Uterus (tissue), 4 donors: Measurements from ENCODE around the gene ADIPOR2. TPM values are rescaled to one million over a fixed set of nuclear protein-coding genes. Genes with fewer than 3 reads are reported as not detected.

Experiments used
- DNase-seq, 2 donors: peaks; one replicate each; pipeline ENCODE4 v3.0.0-alpha.2; 2019 to 2020
- H3K27ac ChIP-seq, 2 donors: fragments of 200-600 bp; sonication (generic); 1 replicate in 1 of 2; 2 replicates in 1 of 2; pipeline ENCODE4 v1.5.1; 2016 to 2018
- H3K27me3 ChIP-seq, 2 donors: fragments of 200-600 bp; sonication (generic); one replicate each; pipeline ENCODE4 v1.5.1; 2018 to 2019; ENCODE audit warnings: control low read depth in 1 of 2
- H3K36me3 ChIP-seq, 2 donors: fragments of 200-600 bp; sonication (generic); one replicate each; pipeline ENCODE4 v1.5.1; 2019; ENCODE audit warnings: control low read depth in 1 of 2
- H3K4me1 ChIP-seq, 2 donors: fragments of 200-600 bp; sonication (generic); one replicate each; pipeline ENCODE4 v1.5.1; 2018 to 2019; ENCODE audit warnings: control low read depth in 1 of 2
- H3K4me3 ChIP-seq, 2 donors: fragments of 200-600 bp; sonication (generic); 1 replicate in 1 of 2; 2 replicates in 1 of 2; pipeline ENCODE4 v1.5.1; 2018 to 2019; ENCODE audit warnings: mild to moderate bottlenecking in 1 of 2
- H3K9me3 ChIP-seq, 2 donors: fragments of 200-600 bp; sonication (generic); one replicate each; pipeline ENCODE4 v1.5.1; 2019; ENCODE audit warnings: control low read depth in 1 of 2
- POLR2A ChIP-seq, 2 donors: fragments of 450-650 bp; IDR thresholded peaks; one replicate each; pipeline ENCODE4 v1.6.1; 2016; ENCODE audit warnings: antibody characterized with exemption in 2 of 2, mild to moderate bottlenecking in 1 of 2, moderate library complexity in 1 of 2
- intact Hi-C: fragments of 100-400 bp; cut with DNase I; formaldehyde crosslinking; loops from one replicate; pipeline ENCODE4 v1.15.1; 2023; ENCODE audit warnings: low total_unique reads
- total RNA-seq, 4 donors: library from RNA; depleted of rRNA in 3 of 4; stranded (reverse); fragments of >200 nt in 3 of 4; gene quantifications; one replicate each; pipeline versions ENCODE4 v1.1.0 to v1.2.4, GENCODE V29; 2014 to 2023
- TF ChIP-seq, protein P1 (sequence below), 4 experiments: fragments of 200-600 bp in 2 of 4; fragments of 450-650 bp in 2 of 4; sonication (generic) in 2 of 4; IDR thresholded peaks; one replicate each; pipeline ENCODE4 v1.5.1; 2016 to 2019; ENCODE audit warnings: antibody characterized with exemption in 4 of 4, mild to moderate bottlenecking in 2 of 4, moderate library complexity in 1 of 4
- donor health status: DM: yes; HTN: yes; CAD: no.

Gene ADIPOR2
- total RNA-seq, 4 donors from 2014 or later: 30.3 to 71.2 (median 42.3) TPM

DNA sequence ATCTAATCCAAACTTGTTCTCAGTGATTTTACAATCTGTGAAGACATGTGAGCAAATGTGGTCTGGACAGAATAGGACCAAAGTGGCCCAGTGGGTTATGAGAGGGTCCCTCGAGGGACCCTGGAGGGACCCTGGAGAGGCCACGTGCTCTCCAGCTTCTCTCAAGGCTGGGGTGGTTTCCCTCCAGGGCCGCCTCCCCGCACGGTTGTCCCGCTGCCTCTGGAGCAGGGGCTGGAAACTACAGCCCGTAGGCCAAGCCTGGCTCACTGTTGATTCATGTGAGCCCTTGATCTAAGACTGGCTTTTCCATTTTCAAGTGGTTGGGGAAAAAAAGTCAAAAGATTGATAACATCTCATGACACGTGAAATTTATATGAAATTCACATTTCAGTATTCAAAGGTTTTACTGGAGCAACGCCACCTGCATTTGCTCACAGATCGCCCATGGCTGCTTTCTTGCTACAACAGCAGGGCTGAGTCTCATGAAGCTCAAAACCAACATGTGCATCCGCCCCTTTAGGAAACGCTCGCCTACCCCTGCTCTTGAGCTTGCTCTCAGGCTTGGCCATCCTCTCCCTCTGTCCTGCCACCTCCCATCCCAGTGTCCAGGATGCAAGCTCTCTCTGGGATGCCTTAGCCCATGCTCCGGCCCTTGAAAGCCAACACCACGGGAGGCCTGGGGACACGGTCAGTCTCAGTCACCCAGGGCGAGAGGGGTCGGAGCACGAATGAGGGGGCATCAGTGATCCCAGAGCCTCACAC, 117.3 kb downstream of the ADIPOR2 start:
- no peaks in the 10 kb centered on the region for H3K27me3 ChIP-seq
- H3K4me3 ChIP-seq: no peak overlapping the region
- intact Hi-C loops: no loop called here
- no peak overlapping the region for H3K27ac ChIP-seq
- no peaks in the 10 kb centered on the region for H3K4me1 ChIP-seq
- TF ChIP-seq, protein P1, sequence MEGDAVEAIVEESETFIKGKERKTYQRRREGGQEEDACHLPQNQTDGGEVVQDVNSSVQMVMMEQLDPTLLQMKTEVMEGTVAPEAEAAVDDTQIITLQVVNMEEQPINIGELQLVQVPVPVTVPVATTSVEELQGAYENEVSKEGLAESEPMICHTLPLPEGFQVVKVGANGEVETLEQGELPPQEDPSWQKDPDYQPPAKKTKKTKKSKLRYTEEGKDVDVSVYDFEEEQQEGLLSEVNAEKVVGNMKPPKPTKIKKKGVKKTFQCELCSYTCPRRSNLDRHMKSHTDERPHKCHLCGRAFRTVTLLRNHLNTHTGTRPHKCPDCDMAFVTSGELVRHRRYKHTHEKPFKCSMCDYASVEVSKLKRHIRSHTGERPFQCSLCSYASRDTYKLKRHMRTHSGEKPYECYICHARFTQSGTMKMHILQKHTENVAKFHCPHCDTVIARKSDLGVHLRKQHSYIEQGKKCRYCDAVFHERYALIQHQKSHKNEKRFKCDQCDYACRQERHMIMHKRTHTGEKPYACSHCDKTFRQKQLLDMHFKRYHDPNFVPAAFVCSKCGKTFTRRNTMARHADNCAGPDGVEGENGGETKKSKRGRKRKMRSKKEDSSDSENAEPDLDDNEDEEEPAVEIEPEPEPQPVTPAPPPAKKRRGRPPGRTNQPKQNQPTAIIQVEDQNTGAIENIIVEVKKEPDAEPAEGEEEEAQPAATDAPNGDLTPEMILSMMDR (IDR thresholded peaks at IDR 0.05): no peak
- TF ChIP-seq POLR2A (IDR thresholded peaks at IDR 0.05): no peak
- no peaks in the 10 kb centered on the region for H3K36me3 ChIP-seq
- no peaks in the 10 kb centered on the region for H3K9me3 ChIP-seq
- no peak for DNase-seq

GRCh38 chr12:1808798-1809480, 118.1 kb downstream of the ADIPOR2 start:
- intact Hi-C loops: no loop called here
- H3K36me3 ChIP-seq: no peaks in the 10 kb centered on the region

GRCh38 chr12:1809591-1810190, 118.8 kb downstream of the ADIPOR2 start:
- Histone ChIP-seq H3K9me3 (no peaks in the 10 kb centered on the region), H3K27ac (no peak overlapping the region), H3K4me1 (no peaks in the 10 kb centered on the region), H3K27me3 (no peaks in the 10 kb centered on the region), H3K4me3 (no peak overlapping the region), H3K36me3 (no peaks in the 10 kb centered on the region)
- DNase-seq: no peak
- no peak for TF ChIP-seq POLR2A (IDR thresholded peaks at IDR 0.05)
- TF ChIP-seq, protein P1 (IDR thresholded peaks at IDR 0.05): no peak
- intact Hi-C loops: no loop called here

More at GRCh38 chr12:1808798-1809480, 118.1 kb downstream of the ADIPOR2 start:
- H3K27me3 ChIP-seq: no peaks in the 10 kb centered on the region
- no peak for DNase-seq
- no peaks in the 10 kb centered on the region for H3K4me1 ChIP-seq
- no peak overlapping the region for H3K27ac ChIP-seq
- H3K4me3 ChIP-seq: no peak overlapping the region
- H3K9me3 ChIP-seq: no peaks in the 10 kb centered on the region
- TF ChIP-seq, protein P1 (IDR thresholded peaks at IDR 0.05): no peak
- TF ChIP-seq POLR2A (IDR thresholded peaks at IDR 0.05): no peak

GRCh38 chr12:1810201-1810930, 119.5 kb downstream of the ADIPOR2 start:
- no peaks in the 10 kb centered on the region for H3K36me3 ChIP-seq
- H3K4me3 ChIP-seq: no peak overlapping the region
- no peak for DNase-seq
- no peaks in the 10 kb centered on the region for H3K27me3 ChIP-seq
- no peak overlapping the region for H3K27ac ChIP-seq
- no peaks in the 10 kb centered on the region for H3K9me3 ChIP-seq
- TF ChIP-seq POLR2A (IDR thresholded peaks at IDR 0.05): no peak
- TF ChIP-seq, protein P1 (IDR thresholded peaks at IDR 0.05): no peak
- no peaks in the 10 kb centered on the region for H3K4me1 ChIP-seq
- intact Hi-C loops: no loop called here
